GM12878 (cell line): Measurements from ENCODE around the gene SLC12A6. TPM values are rescaled to one million over a fixed set of nuclear protein-coding genes. Genes with fewer than 3 reads are reported as not detected.

Source experiments
- BHLHE40 ChIP-seq, 2 experiments: fragments of 450-650 bp in 1 of 2; IDR thresholded peaks; 2 replicates each; pipeline ENCODE4 v1.6.1; 2011 to 2017; ENCODE audit warnings: low read depth in 2 of 2, borderline replicate concordance in 1 of 2, improper control_type of control experiment in 1 of 2, low read length in 1 of 2, mild to moderate bottlenecking in 1 of 2
- CREB1 ChIP-seq: IDR thresholded peaks from 2 replicates; pipeline ENCODE4 v1.6.1; 2012; ENCODE audit warnings: low read depth, mild to moderate bottlenecking, inconsistent platforms
- FOXK2 ChIP-seq: fragments of 450-650 bp; IDR thresholded peaks from 2 replicates; pipeline ENCODE4 v1.6.1; 2017; ENCODE audit warnings: mild to moderate bottlenecking, moderate library complexity
- GATAD2B ChIP-seq: fragments of 450-650 bp; conservative IDR thresholded peaks from 2 replicates; pipeline ENCODE4 v1.6.1; 2017; ENCODE audit warnings: low read depth, mild to moderate bottlenecking, moderate library complexity
- HDAC2 ChIP-seq: fragments of 200-600 bp; sonication (generic); IDR thresholded peaks from 2 replicates; pipeline ENCODE4 v1.6.1; 2017
- MTA2 ChIP-seq: fragments of 450-650 bp; IDR thresholded peaks from 2 replicates; pipeline ENCODE4 v1.6.1; 2016; ENCODE audit warnings: low read depth, mild to moderate bottlenecking, moderate library complexity
- NBN ChIP-seq: fragments of 450-650 bp; IDR thresholded peaks from 2 replicates; pipeline ENCODE4 v1.6.1; 2016
- NFIC ChIP-seq: IDR thresholded peaks from 2 replicates; pipeline ENCODE4 v1.6.1; 2012; ENCODE audit warnings: low read depth, mild to moderate bottlenecking, inconsistent platforms, low read length, moderate library complexity
- NRF1 ChIP-seq: conservative IDR thresholded peaks from 2 replicates; pipeline ENCODE4 v1.6.1; 2011; ENCODE audit warnings: mild to moderate bottlenecking, low read depth, low read length, improper control_type of control experiment
- POLR2A ChIP-seq: IDR thresholded peaks from 2 replicates; pipeline ENCODE4 v1.6.1; 2011; ENCODE audit warnings: low read depth, mild to moderate bottlenecking, low read length
- RB1 ChIP-seq: fragments of 450-650 bp; formaldehyde crosslinking; IDR thresholded peaks from 2 replicates; pipeline ENCODE4 v1.6.1; 2017; ENCODE audit warnings: mild to moderate bottlenecking, borderline replicate concordance
- RELA ChIP-seq: fragments of 450-650 bp; IDR thresholded peaks from 2 replicates; pipeline ENCODE4 v1.8.0; 2014; ENCODE audit warnings: borderline replicate concordance; ENCODE audit not compliant: partially characterized antibody
- STAT1 ChIP-seq: fragments of 450-650 bp; conservative IDR thresholded peaks from 2 replicates; pipeline ENCODE4 v1.6.1; 2014; ENCODE audit warnings: antibody characterized with exemption, mild to moderate bottlenecking
- TARDBP ChIP-seq: IDR thresholded peaks from 2 replicates; pipeline ENCODE4 v1.6.1; 2016; ENCODE audit warnings: borderline replicate concordance
- WRNIP1 ChIP-seq: IDR thresholded peaks from 2 replicates; pipeline ENCODE4 v1.6.1; 2011; ENCODE audit warnings: low read depth, low read length, improper control_type of control experiment, borderline replicate concordance
- YBX1 ChIP-seq: fragments of 450-650 bp; IDR thresholded peaks from 2 replicates; pipeline ENCODE4 v1.6.1; 2016; ENCODE audit warnings: antibody characterized with exemption
- ZBTB33 ChIP-seq: fragments of 450-650 bp; IDR thresholded peaks from 2 replicates; pipeline ENCODE4 v1.6.1; 2017; ENCODE audit warnings: mild to moderate bottlenecking
- ZBTB40 ChIP-seq: fragments of 450-650 bp; IDR thresholded peaks from 2 replicates; pipeline ENCODE4 v1.6.1; 2016; ENCODE audit warnings: mild to moderate bottlenecking, moderate library complexity, borderline replicate concordance
- polyA plus RNA-seq, 11 experiments: library from polyadenylated mRNA; depleted of rRNA in 4 of 11; unstranded in 6 of 11; stranded (reverse) in 5 of 11; fragments of >200 nt; fragmentation: Nextera tagmentation in 4 of 11; fragmentation: Illumina TruSeq in 1 of 11; extraction: Ambion mirVana in 4 of 11; extraction: Trizol in 1 of 11; gene quantifications; 1 replicate in 1 of 11; 2 replicates in 10 of 11; pipeline versions ENCODE4 v1.2.1 to v1.2.3, GENCODE V29; 2011 to 2016; ENCODE audit warnings: inconsistent platforms in 2 of 11, missing spikeins in 2 of 11, low read depth in 1 of 11
- total RNA-seq, 4 experiments: library from RNA; depleted of rRNA in 3 of 4; stranded (reverse); fragments of >200 nt in 3 of 4; fragmentation: Illumina TruSeq in 1 of 4; extraction: Trizol in 1 of 4; gene quantifications; 2 replicates each; pipeline versions ENCODE4 v1.2.1 to v1.2.3, GENCODE V29; 2013 to 2021
- TF ChIP-seq, protein P1 (sequence below): IDR thresholded peaks from 2 replicates; pipeline ENCODE4 v1.6.1; 2012; ENCODE audit warnings: improper control_type of control experiment, low read depth, low read length; ENCODE audit not compliant: insufficient replicate concordance
- TF ChIP-seq, protein P2 (sequence below): IDR thresholded peaks from 2 replicates; pipeline ENCODE4 v1.6.1; 2012; ENCODE audit warnings: low read depth, low read length, improper control_type of control experiment

The SLC12A6 gene
- total and polyA plus RNA-seq, 10 of the 15 experiments (the other 5 are each of a cell fraction or from before 2014, with no cell fraction given), result 4.7 to 94.4 (median 34.2) TPM

- TF ChIP-seq ZBTB40 (no peak), NBN (0 out of 2 replicates have a peak, but pooled peaks have one; percentile 9), FOXK2 (no peak), NRF1 (peak; percentile 67), CREB1 (peak; percentile 71), YBX1 (no peak), POLR2A (peak; percentile 74), NFIC (no peak), BHLHE40 (IDR thresholded peaks at IDR 0.05; ENCODE audit: borderline replicate concordance in 1 of 2, low read depth in 2 of 2, low read length in 1 of 2) (peak; percentile 10 to 67; a peak in 1 of 4 replicates), WRNIP1 (no peak), TARDBP (no peak), RB1 (peak; percentile 95), HDAC2 (no peak), MTA2 (no peak), GATAD2B (peak; percentile 83; the same call in 1 of the 2 replicates), RELA (no peak), ZBTB33 (no peak), STAT1 (peak; percentile 91; the same call in 1 of the 2 replicates)
- TF ChIP-seq, protein P1, sequence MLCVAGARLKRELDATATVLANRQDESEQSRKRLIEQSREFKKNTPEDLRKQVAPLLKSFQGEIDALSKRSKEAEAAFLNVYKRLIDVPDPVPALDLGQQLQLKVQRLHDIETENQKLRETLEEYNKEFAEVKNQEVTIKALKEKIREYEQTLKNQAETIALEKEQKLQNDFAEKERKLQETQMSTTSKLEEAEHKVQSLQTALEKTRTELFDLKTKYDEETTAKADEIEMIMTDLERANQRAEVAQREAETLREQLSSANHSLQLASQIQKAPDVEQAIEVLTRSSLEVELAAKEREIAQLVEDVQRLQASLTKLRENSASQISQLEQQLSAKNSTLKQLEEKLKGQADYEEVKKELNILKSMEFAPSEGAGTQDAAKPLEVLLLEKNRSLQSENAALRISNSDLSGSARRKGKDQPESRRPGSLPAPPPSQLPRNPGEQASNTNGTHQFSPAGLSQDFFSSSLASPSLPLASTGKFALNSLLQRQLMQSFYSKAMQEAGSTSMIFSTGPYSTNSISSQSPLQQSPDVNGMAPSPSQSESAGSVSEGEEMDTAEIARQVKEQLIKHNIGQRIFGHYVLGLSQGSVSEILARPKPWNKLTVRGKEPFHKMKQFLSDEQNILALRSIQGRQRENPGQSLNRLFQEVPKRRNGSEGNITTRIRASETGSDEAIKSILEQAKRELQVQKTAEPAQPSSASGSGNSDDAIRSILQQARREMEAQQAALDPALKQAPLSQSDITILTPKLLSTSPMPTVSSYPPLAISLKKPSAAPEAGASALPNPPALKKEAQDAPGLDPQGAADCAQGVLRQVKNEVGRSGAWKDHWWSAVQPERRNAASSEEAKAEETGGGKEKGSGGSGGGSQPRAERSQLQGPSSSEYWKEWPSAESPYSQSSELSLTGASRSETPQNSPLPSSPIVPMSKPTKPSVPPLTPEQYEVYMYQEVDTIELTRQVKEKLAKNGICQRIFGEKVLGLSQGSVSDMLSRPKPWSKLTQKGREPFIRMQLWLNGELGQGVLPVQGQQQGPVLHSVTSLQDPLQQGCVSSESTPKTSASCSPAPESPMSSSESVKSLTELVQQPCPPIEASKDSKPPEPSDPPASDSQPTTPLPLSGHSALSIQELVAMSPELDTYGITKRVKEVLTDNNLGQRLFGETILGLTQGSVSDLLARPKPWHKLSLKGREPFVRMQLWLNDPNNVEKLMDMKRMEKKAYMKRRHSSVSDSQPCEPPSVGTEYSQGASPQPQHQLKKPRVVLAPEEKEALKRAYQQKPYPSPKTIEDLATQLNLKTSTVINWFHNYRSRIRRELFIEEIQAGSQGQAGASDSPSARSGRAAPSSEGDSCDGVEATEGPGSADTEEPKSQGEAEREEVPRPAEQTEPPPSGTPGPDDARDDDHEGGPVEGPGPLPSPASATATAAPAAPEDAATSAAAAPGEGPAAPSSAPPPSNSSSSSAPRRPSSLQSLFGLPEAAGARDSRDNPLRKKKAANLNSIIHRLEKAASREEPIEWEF, result no peak
- TF ChIP-seq, protein P2, sequence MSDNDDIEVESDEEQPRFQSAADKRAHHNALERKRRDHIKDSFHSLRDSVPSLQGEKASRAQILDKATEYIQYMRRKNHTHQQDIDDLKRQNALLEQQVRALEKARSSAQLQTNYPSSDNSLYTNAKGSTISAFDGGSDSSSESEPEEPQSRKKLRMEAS, result no peak
Observed at GRCh38 chr15:34337557-34338306, at the start of gene SLC12A6 (continued).
